GM12878 (cell line): Measurements from ENCODE around the gene UBE2J2. TPM values are rescaled to one million over a fixed set of nuclear protein-coding genes. Genes with fewer than 3 reads are reported as not detected.

Experiments
- ATAC-seq: fragments of 200-7000 bp; cut with Tn5 transposase; 3 replicates; pipeline ENCODE4 v1.9.1; 2020; ENCODE audit warnings: mild to moderate bottlenecking, moderate library complexity
- BruUV-seq: library from RNA; stranded (reverse); fragments of 400-500 nt; replicated peaks from 2 replicates; lab custom pipeline; 2021; lab: Mats Ljungman, UMichigan
- CTCF ChIA-PET: fragments of 300-600 bp; sonication (Branson Sonifier 250); formaldehyde crosslinking; extraction: SDS; loops from one replicate; lab custom pipeline; 2021; ENCODE audit warnings: inconsistent platforms; lab: Yijun Ruan, JAX
- POLR2A ChIA-PET: fragments of 350-600 bp; formaldehyde crosslinking; extraction: SDS; loops from one replicate; lab custom pipeline; 2021; ENCODE audit warnings: inconsistent platforms; lab: Charles Lee
- RAD21 ChIA-PET: fragments of 300-600 bp; sonication (Branson Sonifier 250); formaldehyde crosslinking; loops from one replicate; lab custom pipeline; 2023; ENCODE audit warnings: antibody characterized with exemption; ENCODE audit not compliant: unreplicated experiment; lab: Charles Lee
- SMC1A ChIA-PET: fragments of 300-600 bp; sonication (Branson Sonifier 250); formaldehyde crosslinking; loops from one replicate; lab custom pipeline; 2023; ENCODE audit not compliant: unreplicated experiment, uncharacterized antibody; lab: Charles Lee
- DNase-seq: peaks from one replicate; pipeline ENCODE4 v3.0.0-alpha.2; 2011; ENCODE audit warnings: low read depth, low spot score
- FAIRE-seq: peaks from 3 replicates; lab custom pipeline; 2011; peaks lifted over from hg19 to GRCh38; lab: Jason Lieb, UNC
- H2AFZ ChIP-seq: 2 replicates; pipeline ENCODE4 v1.6.0; 2011; ENCODE audit warnings: low read depth, low read length, control low read depth; ENCODE audit not compliant: control insufficient read depth
- H3K27ac ChIP-seq: 2 replicates; pipeline ENCODE4 v1.5.1; 2011; ENCODE audit warnings: control low read depth; ENCODE audit not compliant: control insufficient read depth, insufficient read depth
- H3K27me3 ChIP-seq, 2 experiments: replicated peaks in 1 of 2; 2 replicates each; pipeline versions ENCODE4 v1.6.0 to v1.6.1; 2011; ENCODE audit warnings: low read length in 1 of 2; ENCODE audit not compliant: control insufficient read depth in 2 of 2, insufficient read depth in 2 of 2
- H3K36me3 ChIP-seq, 2 experiments: 2 replicates each; pipeline ENCODE4 v1.5.1; 2011; ENCODE audit warnings: low read length in 1 of 2; ENCODE audit not compliant: control insufficient read depth in 2 of 2, insufficient read depth in 2 of 2
- H3K4me1 ChIP-seq: 2 replicates; pipeline ENCODE4 v1.6.1; 2011; ENCODE audit warnings: mild to moderate bottlenecking, low read length, moderate library complexity, mixed read lengths; ENCODE audit not compliant: control insufficient read depth, insufficient read depth
- H3K4me2 ChIP-seq: 2 replicates; pipeline ENCODE4 v1.6.0; 2011; ENCODE audit warnings: control low read depth; ENCODE audit not compliant: control insufficient read depth, insufficient read depth
- H3K4me3 ChIP-seq: fragments of 200-600 bp; sonication (generic); 2 replicates; pipeline ENCODE4 v1.5.1; 2016
- H3K79me2 ChIP-seq: 2 replicates; pipeline ENCODE4 v1.6.0; 2011; ENCODE audit warnings: low read length; ENCODE audit not compliant: control insufficient read depth, insufficient read depth
- H3K9ac ChIP-seq: 2 replicates; pipeline ENCODE4 v1.8.0; 2011; ENCODE audit warnings: low read length, control low read depth, mixed read lengths; ENCODE audit not compliant: control insufficient read depth, insufficient read depth
- H3K9me3 ChIP-seq: replicated peaks from 3 replicates; pipeline ENCODE4 v1.5.1; 2011; ENCODE audit warnings: mild to moderate bottlenecking, low read length; ENCODE audit not compliant: control insufficient read depth, insufficient read depth
- H4K20me1 ChIP-seq: 2 replicates; pipeline ENCODE4 v1.6.0; 2011; ENCODE audit not compliant: control insufficient read depth, insufficient read depth
- BMI1 ChIP-seq: fragments of 450-650 bp; IDR thresholded peaks from 2 replicates; pipeline ENCODE4 v1.6.1; 2016; ENCODE audit warnings: mild to moderate bottlenecking, moderate library complexity, borderline replicate concordance
- CHD4 ChIP-seq: fragments of 200-600 bp; sonication (generic); IDR thresholded peaks from 2 replicates; pipeline ENCODE4 v1.6.1; 2016; ENCODE audit warnings: mild to moderate bottlenecking
- KLF5 ChIP-seq: fragments of 450-650 bp; IDR thresholded peaks from 2 replicates; pipeline ENCODE4 v1.6.1; 2014; ENCODE audit warnings: mild to moderate bottlenecking; ENCODE audit not compliant: partially characterized antibody
- MTA2 ChIP-seq: fragments of 450-650 bp; IDR thresholded peaks from 2 replicates; pipeline ENCODE4 v1.6.1; 2016; ENCODE audit warnings: low read depth, mild to moderate bottlenecking, moderate library complexity
- NKRF ChIP-seq: fragments of 450-650 bp; conservative IDR thresholded peaks from 2 replicates; pipeline ENCODE4 v1.6.1; 2017; ENCODE audit warnings: mild to moderate bottlenecking, moderate library complexity
- ZNF207 ChIP-seq: fragments of 450-650 bp; IDR thresholded peaks from 2 replicates; pipeline ENCODE4 v1.6.1; 2014; ENCODE audit warnings: antibody characterized with exemption, mild to moderate bottlenecking, borderline replicate concordance
- WGBS: methylation state at CpG from one replicate; pipeline ENCODE4 v1.1.6; 2016; ENCODE audit warnings: low lambda C conversion rate; ENCODE audit not compliant: insufficient replicate concordance, insufficient coverage; ENCODE audit errors: missing lambda C conversion rate; 5-methylcytosine and 5-hydroxymethylcytosine counted together
- in situ Hi-C: fragments of 300-500 bp; cut with MboI; formaldehyde crosslinking; loops from 9 replicates; pipeline ENCODE4 v1.14.3; 2018; ENCODE audit warnings: mixed read lengths
- intact Hi-C: fragments of 100-400 bp; cut with micrococcal nuclease; formaldehyde crosslinking; loops from one replicate; pipeline ENCODE4 v1.14.2; 2022; ENCODE audit not compliant: unreplicated experiment
- polyA plus RNA-seq, 11 experiments: library from polyadenylated mRNA; depleted of rRNA in 4 of 11; unstranded in 6 of 11; stranded (reverse) in 5 of 11; fragments of >200 nt; fragmentation: Nextera tagmentation in 4 of 11; fragmentation: Illumina TruSeq in 1 of 11; extraction: Ambion mirVana in 4 of 11; extraction: Trizol in 1 of 11; gene quantifications; 1 replicate in 1 of 11; 2 replicates in 10 of 11; pipeline versions ENCODE4 v1.2.1 to v1.2.3, GENCODE V29; 2011 to 2016; ENCODE audit warnings: inconsistent platforms in 2 of 11, missing spikeins in 2 of 11, low read depth in 1 of 11
- total RNA-seq, 4 experiments: library from RNA; depleted of rRNA in 3 of 4; stranded (reverse); fragments of >200 nt in 3 of 4; fragmentation: Illumina TruSeq in 1 of 4; extraction: Trizol in 1 of 4; gene quantifications; 2 replicates each; pipeline versions ENCODE4 v1.2.1 to v1.2.3, GENCODE V29; 2013 to 2021

UBE2J2 gene
- total and polyA plus RNA-seq, 10 of the 15 experiments (the other 5 are each of a cell fraction or from before 2014, with no cell fraction given): 0.72 to 70.5 (median 49.2) TPM

- TF ChIP-seq NKRF (no peak), MTA2 (no peak), ZNF207 (no peak), BMI1 (no peak), KLF5 (no peak)
Observed at GRCh38 chr1:1226566-1227362, 46.9 kb downstream of the UBE2J2 start (continued).

- intact Hi-C loops: no loop called here
- H3K79me2 ChIP-seq: peaks cover 34% of the 10 kb centered on the region
- H3K27ac ChIP-seq: no peak overlapping the region
- H3K4me2 ChIP-seq: no peak overlapping the region
- RAD21 ChIA-PET: no interaction called here
- ATAC-seq (no peak), FAIRE-seq (no peak), DNase-seq (no peak)
- no TSS peak for BruUV-seq
- 94% methylated on average over 18 of the region's 18 CpGs for WGBS
- H3K36me3 ChIP-seq: peaks cover 7 to 42% of the 10 kb centered on the region in 2 experiments; a peak in 3 of 4 replicates
- SMC1A ChIA-PET: no interaction called here
- no peak for TF ChIP-seq CHD4
- in situ Hi-C loops: no loop called here
- POLR2A ChIA-PET: interaction anchor here (0.5 kb wide), 1 partner anchor 39 kb away, joined by 3 read pairs; no protein-coding TSS in a partner anchor
- no peaks in the 10 kb centered on the region for H3K9me3 ChIP-seq
- H4K20me1 ChIP-seq: no peaks in the 10 kb centered on the region
- H3K27me3 ChIP-seq: no peaks in the 10 kb centered on the region
- H2AFZ ChIP-seq: no peak overlapping the region
- CTCF ChIA-PET: no interaction called here
- H3K4me3 ChIP-seq: no peak overlapping the region
- no peak overlapping the region for H3K9ac ChIP-seq
- peaks cover 4% of the 10 kb centered on the region for H3K4me1 ChIP-seq
Observed at GRCh38 chr1:1225913-1226312, 47.7 kb downstream of the UBE2J2 start.
